Psoas muscle (tissue), 8 donors: ENCODE measurements around the gene FXYD5. TPM values are rescaled to one million over a fixed set of nuclear protein-coding genes. Genes with fewer than 3 reads are reported as not detected.

Source experiments
- ATAC-seq, 4 donors: fragments of 200-7000 bp; cut with Tn5 transposase; one replicate each; pipeline ENCODE4 v1.9.1; 2020; ENCODE audit warnings: moderate library complexity in 3 of 4, mild to moderate bottlenecking in 2 of 4
- DNase-seq, 2 donors: peaks; one replicate each; pipeline ENCODE4 v3.0.0-alpha.2; 2020
- H3K27ac ChIP-seq: fragments of 200-600 bp; one replicate; pipeline ENCODE4 v1.8.0; 2022
- H3K27me3 ChIP-seq, 3 donors: fragments of 200-600 bp in 1 of 3; one replicate each; pipeline versions ENCODE4 v1.6.1 to v1.8.0; 2013 to 2022; ENCODE audit warnings: low read length in 2 of 3, mild to moderate bottlenecking in 2 of 3, moderate library complexity in 1 of 3; ENCODE audit not compliant: insufficient read depth in 3 of 3
- H3K36me3 ChIP-seq, 2 donors: fragments of 200-600 bp in 1 of 2; one replicate each; pipeline versions ENCODE4 v1.6.1 to v1.8.0; 2013 to 2022; ENCODE audit warnings: low read depth in 1 of 2, mild to moderate bottlenecking in 1 of 2, moderate library complexity in 1 of 2; ENCODE audit not compliant: insufficient read depth in 1 of 2
- H3K4me1 ChIP-seq: fragments of 200-600 bp; one replicate; pipeline ENCODE4 v1.8.0; 2022
- H3K4me3 ChIP-seq: fragments of 200-600 bp; one replicate; pipeline ENCODE4 v1.8.0; 2022; ENCODE audit warnings: mild to moderate bottlenecking
- H3K9me3 ChIP-seq: fragments of 200-600 bp; one replicate; pipeline ENCODE4 v1.8.0; 2022
- CTCF ChIP-seq: fragments of 200-600 bp; IDR thresholded peaks from one replicate; pipeline ENCODE4 v1.8.0; 2022; ENCODE audit warnings: antibody characterized with exemption
- WGBS, 3 donors: extraction: QIAGEN DNeasy Blood & Tissue Kit; methylation state at CpG; one replicate each; pipeline versions ENCODE4 v1.1.6 to v1.1.7; 2013; 5-methylcytosine and 5-hydroxymethylcytosine counted together
- intact Hi-C, 2 donors: fragments of 100-400 bp; cut with DNase I; formaldehyde crosslinking; loops; one replicate each; pipeline versions ENCODE4 v1.11.0 to v1.14.2; 2022
- polyA plus RNA-seq, 3 donors: library from polyadenylated mRNA; stranded (reverse); fragments of 200-250 nt; gene quantifications; one replicate each; pipeline ENCODE4 v1.2.3, GENCODE V29; 2013
- total RNA-seq, 4 donors: library from RNA; stranded (reverse); fragmentation: NEBNext Ultra II Directional in 2 of 4; extraction: Animal tissue kit (Norgen Biotek cat#: 25700) in 2 of 4; gene quantifications; one replicate each; pipeline versions ENCODE4 v1.2.1 to v1.2.4, GENCODE V29; 2021 to 2023
- donor health status: healthy with polysubstance abuse.
- donor health status: DM: no; HTN: no; CAD: no; lungs with moderate emphysema.
- donor health status: Bipolar disorder and iron deficiency.
- donor health status: healthy.
- donor health status: DM: yes; HTN: yes; CAD: no.
- donor health status: DM: no; HTN: no; CAD: no.
- donor health status: DM: no; HTN: no; CAD: no.
- donor health status: DM: yes; HTN: yes; CAD: no.

The FXYD5 gene
- total and polyA plus RNA-seq, 7 donors: 6.4 to 19.1 (median 11.5) TPM

- intact Hi-C loops: no loop called here
- Histone ChIP-seq H3K4me1 (peaks cover 8% of the 10 kb centered on the region), H3K27ac (no peak overlapping the region), H3K9me3 (no peaks in the 10 kb centered on the region), H3K36me3 (no peaks in the 10 kb centered on the region), H3K4me3 (no peak overlapping the region), H3K27me3 (no peaks in the 10 kb centered on the region)
- DNase-seq (no peak), ATAC-seq (no peak)
- WGBS, 3 donors: 81 to 87% (median 84%) methylated on average over 14 of the region's 14 CpGs
- no peak for TF ChIP-seq CTCF
These were observed 35.4 kb upstream of the FXYD5 start for GRCh38 chr19:35119091-35119490.

- Histone ChIP-seq H3K9me3 (no peaks in the 10 kb centered on the region), H3K27ac (peak overlapping the region; percentile 9), H3K27me3 (no peaks in the 10 kb centered on the region), H3K4me1 (peaks cover 9% of the 10 kb centered on the region), H3K36me3 (no peaks in the 10 kb centered on the region), H3K4me3 (no peak overlapping the region)
- DNase-seq: no peak
- no peak for TF ChIP-seq CTCF
- 83 to 90% (median 86%) methylated on average over 9 of the region's 9 CpGs for WGBS, 3 donors
- intact Hi-C loops: no loop called here
- no peak for ATAC-seq
These were observed 34.9 kb upstream of the FXYD5 start for GRCh38 chr19:35119578-35120155.

GRCh38 chr19:35120492-35120891 is 34.0 kb upstream of the FXYD5 start:
- intact Hi-C loops: no loop called here
- Histone ChIP-seq H3K9me3 (no peaks in the 10 kb centered on the region), H3K27ac (peak overlapping the region; percentile 30), H3K4me3 (no peak overlapping the region), H3K4me1 (peaks cover 13% of the 10 kb centered on the region), H3K27me3 (no peaks in the 10 kb centered on the region), H3K36me3 (no peaks in the 10 kb centered on the region)
- DNase-seq: no peak
- 52 to 62% (median 53%) methylated on average over 7 of the region's 7 CpGs for WGBS, 3 donors
- ATAC-seq: no peak
- no peak for TF ChIP-seq CTCF

GRCh38 chr19:35120898-35121297 is 33.6 kb upstream of the FXYD5 start:
- H3K36me3 ChIP-seq: no peaks in the 10 kb centered on the region
- peak overlapping the region; percentile 30 for H3K27ac ChIP-seq
- H3K4me3 ChIP-seq: no peak overlapping the region
- WGBS, 3 donors: 70 to 78% (median 72%) methylated on average over 7 of the region's 7 CpGs
- peaks cover 13% of the 10 kb centered on the region for H3K4me1 ChIP-seq
- no peak for TF ChIP-seq CTCF
- intact Hi-C loops: no loop called here
- no peaks in the 10 kb centered on the region for H3K9me3 ChIP-seq
- no peak for ATAC-seq
- peak in 1 of 2 donors; percentile 56 for DNase-seq
- H3K27me3 ChIP-seq: no peaks in the 10 kb centered on the region
